ENCODE data around the gene DYRK1A.
A peak's percentile ranks its signal among the peaks of the same experiment; 100 is the strongest.

DYRK1A gene

GRCh38 chr21:37364722-37365121, 1.9 kb upstream of the DYRK1A start:
- TF ChIP-seq CTCF (IDR thresholded peaks at IDR 0.05; ENCODE audit: control insufficient read depth, insufficient read depth, low read depth, low read length, missing control alignments) = no peak
- no peak overlapping the region for H3K4me3 ChIP-seq (ENCODE audit: control insufficient read depth, low read depth, low read length)
- DNase-seq (ENCODE audit: low read depth) = no peak

GRCh38 chr21:37365517-37366481, 774 bp upstream of the DYRK1A start:
- no peak for DNase-seq (ENCODE audit: low read depth)
- H3K4me3 ChIP-seq (ENCODE audit: control insufficient read depth, low read depth, low read length) = peak overlapping the region; percentile 82
- no peak for TF ChIP-seq CTCF (IDR thresholded peaks at IDR 0.05; ENCODE audit: control insufficient read depth, insufficient read depth, low read depth, low read length, missing control alignments)

- no peak for DNase-seq (ENCODE audit: low read depth)
- TF ChIP-seq CTCF (IDR thresholded peaks at IDR 0.05; ENCODE audit: control insufficient read depth, insufficient read depth, low read depth, low read length, missing control alignments) = no peak
- H3K4me3 ChIP-seq (ENCODE audit: control insufficient read depth, low read depth, low read length) = peak overlapping the region; percentile 82
Observed at GRCh38 chr21:37367336-37367702, 746 bp downstream of the DYRK1A start.

GRCh38 chr21:37367703-37368540, 1.3 kb downstream of the DYRK1A start:
- no peak for DNase-seq (ENCODE audit: low read depth)
- H3K4me3 ChIP-seq (ENCODE audit: control insufficient read depth, low read depth, low read length) = peak overlapping the region; percentile 82
- no peak for TF ChIP-seq CTCF (IDR thresholded peaks at IDR 0.05; ENCODE audit: control insufficient read depth, insufficient read depth, low read depth, low read length, missing control alignments)

GRCh38 chr21:37368541-37369279, 2.1 kb downstream of the DYRK1A start:
- peak overlapping the region; percentile 82 for H3K4me3 ChIP-seq (ENCODE audit: control insufficient read depth, low read depth, low read length)
- no peak for TF ChIP-seq CTCF (IDR thresholded peaks at IDR 0.05; ENCODE audit: control insufficient read depth, insufficient read depth, low read depth, low read length, missing control alignments)
- no peak for DNase-seq (ENCODE audit: low read depth)

- DNase-seq (ENCODE audit: low read depth) = no peak
Observed at GRCh38 chr21:37369307-37369854, 2.8 kb downstream of the DYRK1A start.

More at GRCh38 chr21:37369307-37369854, 2.8 kb downstream of the DYRK1A start:
- H3K4me3 ChIP-seq (ENCODE audit: control insufficient read depth, low read depth, low read length) = no peak overlapping the region; the same call in 1 of the 2 replicates
- no peak for TF ChIP-seq CTCF (IDR thresholded peaks at IDR 0.05; ENCODE audit: control insufficient read depth, insufficient read depth, low read depth, low read length, missing control alignments)

All from AG09309 (cell line).